Right atrium auricular region (tissue), 2 donors: Measurements from ENCODE around the gene EGLN1. TPM values are rescaled to one million over a fixed set of nuclear protein-coding genes. Genes with fewer than 3 reads are reported as not detected.
"Not testable (repeated sequence)": the region's sequence is repeated elsewhere in the genome, so short reads cannot be mapped to it uniquely, and the experiment has no call there.

Source experiments
- DNase-seq: peaks from one replicate; pipeline ENCODE4 v3.0.0-alpha.2; 2019; ENCODE audit warnings: low spot score
- H3K27ac ChIP-seq, 2 donors: fragments of 200-600 bp; sonication (generic); 1 replicate in 1 of 2; 2 replicates in 1 of 2; pipeline ENCODE4 v1.5.1; 2016 to 2019
- H3K27me3 ChIP-seq, 2 donors: fragments of 200-600 bp; sonication (generic); one replicate each; pipeline versions ENCODE4 v1.5.1 to v1.6.0; 2017 to 2019
- H3K36me3 ChIP-seq: fragments of 200-600 bp; sonication (generic); one replicate; pipeline ENCODE4 v1.5.1; 2016
- H3K4me1 ChIP-seq, 2 donors: fragments of 200-600 bp; sonication (generic); one replicate each; pipeline versions ENCODE4 v1.5.1 to v1.6.0; 2017 to 2019
- H3K4me3 ChIP-seq, 2 donors: fragments of 200-600 bp; sonication (generic); 1 replicate in 1 of 2; 2 replicates in 1 of 2; pipeline ENCODE4 v1.5.1; 2017 to 2019; ENCODE audit warnings: mild to moderate bottlenecking in 1 of 2, moderate library complexity in 1 of 2
- H3K9me3 ChIP-seq, 2 donors: fragments of 200-600 bp; sonication (generic); one replicate each; pipeline ENCODE4 v1.5.1; 2019
- total RNA-seq, 2 donors: library from RNA; depleted of rRNA; stranded (reverse); fragments of >200 nt; gene quantifications; one replicate each; pipeline ENCODE4 v1.1.0, GENCODE V29; 2016
- TF ChIP-seq, protein P1 (sequence below), 2 donors: fragments of 200-600 bp; sonication (generic); IDR thresholded peaks; one replicate each; pipeline ENCODE4 v1.5.1; 2019; ENCODE audit warnings: antibody characterized with exemption in 2 of 2

Gene EGLN1
- total RNA-seq, 2 donors from 2014 or later = 57.9 to 76.7 TPM

DNA sequence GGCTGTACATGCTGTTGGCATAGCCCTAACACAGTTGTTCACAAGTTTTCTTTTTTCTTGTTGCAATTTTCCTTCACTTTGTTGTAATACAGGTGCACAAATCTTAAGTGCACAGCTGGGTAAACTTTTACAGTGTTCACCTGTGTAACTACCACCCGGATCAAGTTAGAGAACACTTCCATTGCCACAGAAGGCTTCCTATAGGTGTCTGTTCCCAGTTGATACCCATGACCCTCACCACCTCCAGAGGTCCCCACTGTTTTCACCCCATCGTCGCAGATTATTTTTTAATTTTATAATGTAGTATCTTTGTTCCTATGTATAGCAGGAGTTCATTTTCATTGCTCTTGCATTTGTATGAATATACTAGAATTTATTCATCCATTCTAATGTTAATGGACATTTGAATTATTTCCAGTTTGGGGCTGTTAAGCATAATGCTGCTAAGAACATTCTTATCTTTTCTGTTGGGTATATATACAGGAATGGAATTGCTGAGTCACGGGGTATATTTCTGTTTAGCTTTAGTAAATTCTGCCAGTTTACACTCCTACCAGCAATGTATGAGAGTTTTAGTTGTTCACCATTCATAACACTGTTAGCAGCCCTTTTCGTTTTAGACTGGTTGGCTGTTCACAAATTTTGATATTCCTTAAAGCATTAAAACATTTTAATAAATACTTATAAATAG lies 67.6 kb downstream of the EGLN1 start:
- Histone ChIP-seq H3K4me3 (no peak overlapping the region), H3K9me3 (no peaks in the 10 kb centered on the region), H3K27ac (no peak overlapping the region), H3K36me3 (peaks cover 30% of the 10 kb centered on the region), H3K27me3 (no peaks in the 10 kb centered on the region), H3K4me1 (peaks cover 0 to 5% of the 10 kb centered on the region in 2 donors)
- DNase-seq = no peak
- TF ChIP-seq, protein P1, sequence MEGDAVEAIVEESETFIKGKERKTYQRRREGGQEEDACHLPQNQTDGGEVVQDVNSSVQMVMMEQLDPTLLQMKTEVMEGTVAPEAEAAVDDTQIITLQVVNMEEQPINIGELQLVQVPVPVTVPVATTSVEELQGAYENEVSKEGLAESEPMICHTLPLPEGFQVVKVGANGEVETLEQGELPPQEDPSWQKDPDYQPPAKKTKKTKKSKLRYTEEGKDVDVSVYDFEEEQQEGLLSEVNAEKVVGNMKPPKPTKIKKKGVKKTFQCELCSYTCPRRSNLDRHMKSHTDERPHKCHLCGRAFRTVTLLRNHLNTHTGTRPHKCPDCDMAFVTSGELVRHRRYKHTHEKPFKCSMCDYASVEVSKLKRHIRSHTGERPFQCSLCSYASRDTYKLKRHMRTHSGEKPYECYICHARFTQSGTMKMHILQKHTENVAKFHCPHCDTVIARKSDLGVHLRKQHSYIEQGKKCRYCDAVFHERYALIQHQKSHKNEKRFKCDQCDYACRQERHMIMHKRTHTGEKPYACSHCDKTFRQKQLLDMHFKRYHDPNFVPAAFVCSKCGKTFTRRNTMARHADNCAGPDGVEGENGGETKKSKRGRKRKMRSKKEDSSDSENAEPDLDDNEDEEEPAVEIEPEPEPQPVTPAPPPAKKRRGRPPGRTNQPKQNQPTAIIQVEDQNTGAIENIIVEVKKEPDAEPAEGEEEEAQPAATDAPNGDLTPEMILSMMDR (IDR thresholded peaks at IDR 0.05) = no peak

DNA sequence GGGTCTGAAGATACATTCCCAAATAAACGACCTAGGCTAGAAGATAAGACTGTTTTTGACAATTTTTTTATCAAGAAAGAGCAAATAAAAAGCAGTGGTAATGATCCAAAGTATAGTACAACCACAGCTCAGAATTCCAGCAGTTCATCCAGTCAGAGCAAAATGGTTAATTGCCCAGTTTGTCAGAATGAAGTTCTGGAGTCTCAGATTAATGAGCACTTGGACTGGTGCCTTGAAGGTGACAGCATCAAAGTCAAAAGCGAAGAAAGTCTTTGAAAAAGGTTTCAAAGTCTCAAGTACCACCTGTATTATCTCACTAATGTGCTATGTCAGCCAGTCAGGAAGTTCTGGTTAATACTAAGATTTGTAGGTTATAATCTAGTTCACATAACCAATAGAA lies 69.0 kb downstream of the EGLN1 start:
- DNase-seq = no peak
- Histone ChIP-seq H3K4me3 (no peak overlapping the region), H3K4me1 (peaks cover 0 to 4% of the 10 kb centered on the region in 2 donors), H3K9me3 (no peaks in the 10 kb centered on the region), H3K36me3 (peaks cover 38% of the 10 kb centered on the region), H3K27ac (no peak overlapping the region), H3K27me3 (no peaks in the 10 kb centered on the region)
- TF ChIP-seq, protein P1 (IDR thresholded peaks at IDR 0.05) = no peak

DNA sequence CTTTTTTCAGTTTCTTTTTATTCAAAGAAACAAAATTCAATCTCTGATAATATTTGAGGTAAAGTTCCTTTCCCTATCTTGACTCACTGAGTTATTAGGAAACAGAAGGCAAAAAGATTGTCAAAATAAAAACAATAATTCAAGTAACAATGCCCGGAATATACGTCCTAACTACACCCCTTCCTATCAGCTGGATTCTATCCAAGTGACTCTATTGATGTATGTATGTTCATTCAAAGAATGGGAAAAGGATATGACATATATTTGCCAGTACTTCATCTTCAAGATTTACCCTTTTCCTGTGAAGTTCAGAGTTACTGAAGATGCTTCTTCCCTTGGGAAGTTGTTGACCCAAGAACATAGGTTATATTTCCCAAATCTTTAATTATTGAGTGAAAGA lies 70.3 kb downstream of the EGLN1 start:
- TF ChIP-seq, protein P1 (IDR thresholded peaks at IDR 0.05) = no peak
- no peak overlapping the region for H3K27ac ChIP-seq
- no peak for DNase-seq
- H3K27me3 ChIP-seq = no peaks in the 10 kb centered on the region
- no peaks in the 10 kb centered on the region for H3K9me3 ChIP-seq
- H3K4me3 ChIP-seq = no peak overlapping the region
- peaks cover 42% of the 10 kb centered on the region for H3K36me3 ChIP-seq
- H3K4me1 ChIP-seq = no peaks in the 10 kb centered on the region

DNA sequence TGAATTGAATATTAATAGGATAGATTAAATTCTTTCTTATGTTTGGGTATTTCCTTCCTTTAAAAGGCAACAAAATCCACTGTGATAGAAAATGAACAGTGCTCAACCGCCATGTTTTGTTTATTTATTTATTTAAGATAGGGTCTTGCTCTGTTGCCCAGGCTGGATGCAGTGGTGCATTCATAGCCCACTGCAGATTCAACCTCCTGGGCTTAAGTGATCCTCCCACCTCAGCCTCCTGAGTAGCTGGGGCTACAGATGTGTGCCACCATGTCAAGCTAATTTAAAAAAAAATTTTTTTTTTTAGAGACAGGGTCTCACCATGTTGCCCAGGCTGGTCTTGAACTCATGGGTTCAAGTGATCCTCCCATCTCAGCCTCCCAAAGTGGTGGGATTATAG lies 73.2 kb downstream of the EGLN1 start:
- H3K9me3 ChIP-seq, H3K27me3 ChIP-seq, H3K27ac ChIP-seq, DNase-seq, H3K4me3 ChIP-seq, H3K4me1 ChIP-seq: not testable (repeated sequence)
- H3K36me3 ChIP-seq = peaks cover 42% of the 10 kb centered on the region

DNA sequence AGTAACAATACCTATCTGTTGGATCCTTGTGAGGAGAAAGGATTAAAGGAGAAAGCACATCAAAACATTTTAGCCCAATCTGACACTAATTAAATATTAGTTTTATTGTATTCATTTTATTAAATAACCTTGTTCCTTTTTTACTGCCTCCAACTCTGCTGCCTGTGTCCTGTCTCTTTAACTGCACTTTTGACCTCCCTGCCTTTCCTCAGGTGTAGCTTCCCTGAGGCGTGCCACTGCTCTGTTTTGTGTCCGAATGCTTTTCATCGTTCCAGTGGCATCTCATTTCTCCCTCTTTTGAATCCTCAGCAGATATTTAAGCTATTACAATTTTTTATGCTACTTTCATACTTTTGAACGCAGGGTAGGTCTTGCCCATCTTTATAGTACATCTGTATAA lies 73.6 kb downstream of the EGLN1 start:
- H3K27me3 ChIP-seq = no peaks in the 10 kb centered on the region
- no peaks in the 10 kb centered on the region for H3K4me1 ChIP-seq
- H3K27ac ChIP-seq = no peak overlapping the region
- TF ChIP-seq, protein P1 (IDR thresholded peaks at IDR 0.05) = no peak
- peaks cover 42% of the 10 kb centered on the region for H3K36me3 ChIP-seq
- no peaks in the 10 kb centered on the region for H3K9me3 ChIP-seq
- no peak overlapping the region for H3K4me3 ChIP-seq
- DNase-seq = no peak

DNA sequence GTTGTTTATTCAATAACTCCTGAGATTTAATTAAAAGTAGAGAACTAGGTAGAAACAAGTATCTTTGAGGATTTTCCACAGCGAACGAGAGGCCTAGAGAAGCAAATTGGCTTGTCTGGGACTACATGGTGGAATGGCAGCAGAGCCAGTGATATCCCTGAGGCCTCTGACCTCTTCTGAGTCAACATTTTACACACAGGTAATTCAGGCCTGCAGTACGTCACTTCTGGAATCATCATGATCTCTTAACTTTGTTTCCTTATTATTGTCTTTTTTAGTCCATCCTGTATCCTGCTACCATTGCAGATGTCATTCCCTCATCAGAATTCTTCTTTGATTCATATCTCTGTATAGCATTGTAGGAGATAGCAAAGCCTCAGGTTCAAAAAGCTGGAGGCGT lies 74.1 kb downstream of the EGLN1 start:
- Histone ChIP-seq H3K36me3 (peaks cover 42% of the 10 kb centered on the region), H3K4me3 (no peak overlapping the region), H3K9me3 (no peaks in the 10 kb centered on the region), H3K4me1 (no peaks in the 10 kb centered on the region), H3K27me3 (no peaks in the 10 kb centered on the region), H3K27ac (no peak overlapping the region)
- DNase-seq = no peak
- TF ChIP-seq, protein P1 (IDR thresholded peaks at IDR 0.05) = no peak
